Activated gamma-delta T cell treated with anti-CD3 and anti-CD28 coated beads, Interleukin-2, amount 50 U/mL, for 16 hours (primary cell): ENCODE results near the gene LHX8.

Experiments used
- DNase-seq: peaks from one replicate; pipeline ENCODE4 v3.0.0-alpha.2; 2020; ENCODE audit warnings: low read depth

LHX8 gene

GRCh38 chr1:75203415-75204277, 69.5 kb downstream of the LHX8 start:
- no peak for DNase-seq

- DNase-seq, result no peak
Measured at GRCh38 chr1:75208862-75209261, 74.7 kb downstream of the LHX8 start.
